Prostate gland (tissue), 2 donors: ENCODE results near the gene FGF10. TPM values are rescaled to one million over a fixed set of nuclear protein-coding genes. Genes with fewer than 3 reads are reported as not detected.

Experiments
- DNase-seq: peaks from one replicate; pipeline ENCODE4 v3.0.0-alpha.2; 2019; ENCODE audit warnings: low spot score
- H3K27ac ChIP-seq, 2 donors: fragments of 200-600 bp; sonication (generic); 2 replicates each; pipeline ENCODE4 v1.5.1; 2017 to 2019
- H3K27me3 ChIP-seq: fragments of 200-600 bp; sonication (generic); replicated peaks from 2 replicates; pipeline ENCODE4 v1.5.1; 2019; ENCODE audit not compliant: insufficient read depth
- H3K36me3 ChIP-seq, 2 donors: fragments of 200-600 bp; sonication (generic); 1 replicate in 1 of 2; 2 replicates in 1 of 2; pipeline versions ENCODE4 v1.5.1 to v1.8.1; 2017 to 2019
- H3K4me1 ChIP-seq: fragments of 200-600 bp; sonication (generic); replicated peaks from 2 replicates; pipeline ENCODE4 v1.5.1; 2019
- H3K4me3 ChIP-seq, 2 donors: fragments of 200-600 bp; sonication (generic); 2 replicates each; pipeline ENCODE4 v1.5.1; 2017 to 2019
- H3K9me3 ChIP-seq: fragments of 200-600 bp; sonication (generic); 2 replicates; pipeline ENCODE4 v1.5.1; 2017
- POLR2A ChIP-seq: fragments of 450-650 bp; IDR thresholded peaks from one replicate; pipeline ENCODE4 v1.6.1; 2016; ENCODE audit warnings: antibody characterized with exemption, mild to moderate bottlenecking
- POLR2AphosphoS5 ChIP-seq: sonication (generic); formaldehyde crosslinking; IDR thresholded peaks from one replicate; pipeline ENCODE4 v1.6.1; 2017; ENCODE audit warnings: antibody characterized with exemption
- WGBS: methylation state at CpG from one replicate; pipeline ENCODE4 v1.1.5; 2018; 5-methylcytosine and 5-hydroxymethylcytosine counted together
- intact Hi-C: fragments of 100-400 bp; cut with DNase I; formaldehyde crosslinking; loops from one replicate; pipeline ENCODE4 v1.14.2; 2022
- total RNA-seq, 2 donors: library from RNA; depleted of rRNA; stranded (reverse); fragments of >200 nt; gene quantifications; one replicate each; pipeline ENCODE4 v1.1.0, GENCODE V29; 2016
- TF ChIP-seq, protein P1 (sequence below), 4 experiments: fragments of 200-600 bp in 2 of 4; fragments of 450-650 bp in 2 of 4; sonication (generic) in 2 of 4; IDR thresholded peaks; 1 replicate in 3 of 4; 2 replicates in 1 of 4; pipeline ENCODE4 v1.5.1; 2016 to 2019; ENCODE audit warnings: antibody characterized with exemption in 4 of 4, mild to moderate bottlenecking in 2 of 4, moderate library complexity in 2 of 4

The FGF10 gene
- total RNA-seq, 2 donors from 2014 or later = 3.1 to 6.9 TPM

DNA sequence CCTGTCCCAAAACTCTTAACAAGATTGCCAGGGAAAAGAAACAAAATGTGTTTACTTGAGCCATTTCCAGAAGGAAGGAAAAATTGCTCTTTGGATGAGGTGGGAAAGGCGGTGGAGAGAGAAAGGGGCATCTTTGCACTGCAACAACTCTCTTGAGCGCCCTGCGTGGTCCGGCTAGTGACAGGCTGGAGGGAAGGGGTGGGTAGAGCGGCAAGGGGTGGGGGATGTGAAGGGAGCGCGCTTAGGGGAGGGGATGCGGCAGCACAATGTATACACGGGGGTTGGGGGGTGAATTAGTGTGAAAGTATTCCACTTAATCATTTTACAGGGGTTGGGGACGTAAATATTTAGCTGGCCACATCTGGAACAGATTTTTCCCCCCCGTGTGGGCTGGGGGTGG lies 1.3 kb downstream of the FGF10 start:
- Histone ChIP-seq H3K27ac (peak overlapping the region; percentile 36 to 55), H3K4me1 (no peaks in the 10 kb centered on the region), H3K27me3 (no peaks in the 10 kb centered on the region), H3K9me3 (no peaks in the 10 kb centered on the region), H3K4me3 (peak overlapping the region; percentile 27 to 28), H3K36me3 (no peaks in the 10 kb centered on the region)
- TF ChIP-seq POLR2AphosphoS5 (no peak), POLR2A (no peak)
- TF ChIP-seq, protein P1, sequence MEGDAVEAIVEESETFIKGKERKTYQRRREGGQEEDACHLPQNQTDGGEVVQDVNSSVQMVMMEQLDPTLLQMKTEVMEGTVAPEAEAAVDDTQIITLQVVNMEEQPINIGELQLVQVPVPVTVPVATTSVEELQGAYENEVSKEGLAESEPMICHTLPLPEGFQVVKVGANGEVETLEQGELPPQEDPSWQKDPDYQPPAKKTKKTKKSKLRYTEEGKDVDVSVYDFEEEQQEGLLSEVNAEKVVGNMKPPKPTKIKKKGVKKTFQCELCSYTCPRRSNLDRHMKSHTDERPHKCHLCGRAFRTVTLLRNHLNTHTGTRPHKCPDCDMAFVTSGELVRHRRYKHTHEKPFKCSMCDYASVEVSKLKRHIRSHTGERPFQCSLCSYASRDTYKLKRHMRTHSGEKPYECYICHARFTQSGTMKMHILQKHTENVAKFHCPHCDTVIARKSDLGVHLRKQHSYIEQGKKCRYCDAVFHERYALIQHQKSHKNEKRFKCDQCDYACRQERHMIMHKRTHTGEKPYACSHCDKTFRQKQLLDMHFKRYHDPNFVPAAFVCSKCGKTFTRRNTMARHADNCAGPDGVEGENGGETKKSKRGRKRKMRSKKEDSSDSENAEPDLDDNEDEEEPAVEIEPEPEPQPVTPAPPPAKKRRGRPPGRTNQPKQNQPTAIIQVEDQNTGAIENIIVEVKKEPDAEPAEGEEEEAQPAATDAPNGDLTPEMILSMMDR (IDR thresholded peaks at IDR 0.05) = no peak
- intact Hi-C loops = no loop called here
- DNase-seq = no peak
- WGBS = 7% methylated on average over 11 of the region's 11 CpGs

DNA sequence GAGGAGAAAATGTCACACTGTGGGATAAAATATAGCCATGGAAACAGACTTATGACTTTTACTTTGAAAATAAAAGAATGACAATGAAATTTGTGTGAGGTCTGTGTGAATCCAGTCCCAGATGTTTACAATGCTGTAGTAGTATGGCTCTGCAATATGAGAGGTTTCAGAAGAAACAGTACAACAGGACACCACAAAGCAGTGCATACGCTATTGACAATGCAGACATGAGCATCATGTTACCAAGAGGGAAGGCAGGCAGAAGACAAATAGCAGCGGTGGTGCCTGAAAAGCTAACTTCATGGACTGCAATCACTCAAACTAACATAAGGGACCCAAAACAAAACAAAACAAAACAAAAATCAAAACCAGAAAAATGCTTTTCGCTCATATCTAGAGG lies 1.8 kb downstream of the FGF10 start:
- Histone ChIP-seq H3K27ac (peak overlapping the region; percentile 16 to 55), H3K4me3 (peak overlapping the region; percentile 27 to 28), H3K36me3 (no peaks in the 10 kb centered on the region), H3K27me3 (no peaks in the 10 kb centered on the region), H3K9me3 (no peaks in the 10 kb centered on the region), H3K4me1 (no peaks in the 10 kb centered on the region)
- intact Hi-C loops = no loop called here
- DNase-seq = no peak
- WGBS = 18% methylated on average over 3 of the region's 3 CpGs
- no peak for TF ChIP-seq POLR2A
- no peak for TF ChIP-seq POLR2AphosphoS5
- TF ChIP-seq, protein P1 (IDR thresholded peaks at IDR 0.05) = no peak

DNA sequence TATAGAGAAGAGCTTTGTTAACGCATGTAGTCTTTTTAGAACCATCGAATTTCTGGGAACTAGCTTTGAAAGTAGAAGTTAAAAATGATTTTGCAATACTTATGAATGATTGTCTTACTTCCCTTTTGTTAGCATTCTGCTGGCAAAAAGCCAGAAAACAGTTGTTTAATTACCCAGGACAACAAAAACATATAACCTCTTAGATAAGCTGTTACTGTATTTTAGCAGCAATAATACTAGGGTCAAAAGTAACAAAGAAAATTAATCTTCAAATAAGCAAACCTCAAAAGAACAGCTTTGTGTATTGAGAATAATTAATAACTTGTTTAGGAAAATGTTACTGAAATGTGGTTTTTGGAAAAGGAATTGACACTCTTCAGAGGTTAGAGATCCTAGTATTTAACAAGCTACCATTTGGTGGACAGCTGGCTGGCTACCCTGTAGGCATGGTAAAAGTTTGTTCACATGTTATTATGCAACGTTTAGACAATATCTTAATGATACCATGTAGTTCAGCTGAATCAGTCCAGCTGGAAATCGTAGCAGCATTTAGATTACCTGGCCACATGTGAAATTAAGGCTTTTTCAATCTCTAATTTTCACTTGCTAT lies 3.8 kb downstream of the FGF10 start:
- WGBS = 36% methylated on average over 4 of the region's 4 CpGs
- H3K36me3 ChIP-seq = no peaks in the 10 kb centered on the region
- no peaks in the 10 kb centered on the region for H3K4me1 ChIP-seq
- intact Hi-C loops = no loop called here
- H3K27me3 ChIP-seq = no peaks in the 10 kb centered on the region
- DNase-seq = no peak
- H3K4me3 ChIP-seq = no peak overlapping the region
- no peaks in the 10 kb centered on the region for H3K9me3 ChIP-seq
- TF ChIP-seq, protein P1 (IDR thresholded peaks at IDR 0.05) = no peak
- TF ChIP-seq POLR2A = no peak
- TF ChIP-seq POLR2AphosphoS5 = no peak
- no peak overlapping the region for H3K27ac ChIP-seq

DNA sequence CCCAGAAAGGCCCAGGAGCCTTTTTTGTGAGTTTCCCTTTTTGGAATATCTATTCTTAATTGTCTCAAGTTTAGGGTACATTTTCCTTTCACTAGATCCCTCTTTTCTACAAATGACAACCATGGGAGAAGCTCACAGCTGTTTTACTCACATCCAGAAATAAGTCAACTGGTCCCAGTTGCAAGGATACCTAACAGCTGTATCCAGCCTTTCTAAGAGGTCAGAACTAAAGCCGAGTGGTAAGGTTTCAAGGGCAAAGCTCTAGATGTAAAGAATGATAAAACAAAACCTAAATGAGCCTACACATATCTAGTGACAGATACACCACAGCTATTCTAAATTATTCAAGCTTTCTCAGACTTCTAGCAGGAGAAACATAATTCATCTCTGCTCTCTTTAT lies 4.4 kb downstream of the FGF10 start:
- no peak for DNase-seq
- 44% methylated on average over 1 of the region's 1 CpG for WGBS
- H3K36me3 ChIP-seq = no peaks in the 10 kb centered on the region
- intact Hi-C loops = no loop called here
- TF ChIP-seq POLR2AphosphoS5 (no peak), POLR2A (no peak)
- TF ChIP-seq, protein P1 (IDR thresholded peaks at IDR 0.05) = no peak
- H3K9me3 ChIP-seq = no peaks in the 10 kb centered on the region
- no peaks in the 10 kb centered on the region for H3K27me3 ChIP-seq
- H3K4me1 ChIP-seq = no peaks in the 10 kb centered on the region
- no peak overlapping the region for H3K4me3 ChIP-seq
- no peak overlapping the region for H3K27ac ChIP-seq

DNA sequence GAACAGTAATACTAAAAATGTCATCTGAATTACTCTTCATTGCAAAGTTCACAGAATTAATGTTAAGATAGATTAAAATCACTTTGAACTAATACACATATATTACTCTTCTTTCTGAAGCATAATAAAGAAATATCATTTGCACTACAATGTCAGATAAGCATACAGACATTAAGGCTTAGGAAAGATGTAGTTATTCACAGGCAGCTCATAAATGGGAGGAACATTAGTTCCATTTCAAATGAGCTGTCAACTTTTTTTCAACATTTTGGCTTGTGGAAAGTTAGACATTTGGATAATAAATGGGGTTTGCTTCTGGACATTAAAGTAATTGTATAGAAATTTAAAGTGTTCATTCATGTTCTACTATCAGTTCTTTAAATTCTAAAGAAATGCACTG lies 6.3 kb downstream of the FGF10 start:
- Histone ChIP-seq H3K4me1 (no peaks in the 10 kb centered on the region), H3K27ac (no peak overlapping the region), H3K36me3 (no peaks in the 10 kb centered on the region), H3K4me3 (no peak overlapping the region), H3K27me3 (no peaks in the 10 kb centered on the region), H3K9me3 (no peaks in the 10 kb centered on the region)
- intact Hi-C loops = no loop called here
- TF ChIP-seq POLR2A (no peak), POLR2AphosphoS5 (no peak)
- TF ChIP-seq, protein P1 (IDR thresholded peaks at IDR 0.05) = no peak
- DNase-seq = no peak
